GM18909 (cell line): ENCODE results near the gene PRG3.
"Not testable (repeated sequence)": the region's sequence is repeated elsewhere in the genome, so short reads cannot be mapped to it uniquely, and the experiment has no call there.

Experiments used
- ATAC-seq: cut with Tn5 transposase; IDR thresholded peaks from one replicate; pipeline ENCODE4 v1.9.1; 2021; ENCODE audit warnings: mild to moderate bottlenecking; ENCODE audit not compliant: unreplicated experiment, poor library complexity

The PRG3 gene

GRCh38 chr11:57409321-57410100 is 28.6 kb upstream of the PRG3 start:
- no peak for ATAC-seq

- ATAC-seq, result no peak
These were observed 27.8 kb upstream of the PRG3 start for GRCh38 chr11:57408771-57409170.

- ATAC-seq, result no peak
These were observed 27.1 kb upstream of the PRG3 start for GRCh38 chr11:57407941-57408475.

- ATAC-seq, result no peak
These were observed 26.3 kb upstream of the PRG3 start for GRCh38 chr11:57407010-57407920.

- peak; percentile 97 for ATAC-seq
These were observed 25.5 kb upstream of the PRG3 start for GRCh38 chr11:57406337-57406904.

- no peak for ATAC-seq
These were observed 24.4 kb upstream of the PRG3 start for GRCh38 chr11:57405271-57405860.

- no peak for ATAC-seq
These were observed 22.8 kb upstream of the PRG3 start for GRCh38 chr11:57403802-57404147.

- ATAC-seq, result not testable (repeated sequence)
These were observed 22.3 kb upstream of the PRG3 start for GRCh38 chr11:57403003-57403801.

GRCh38 chr11:57402188-57403002 is 21.4 kb upstream of the PRG3 start:
- no peak for ATAC-seq

- ATAC-seq, result no peak
These were observed 19.1 kb upstream of the PRG3 start for GRCh38 chr11:57399972-57400578.

- no peak for ATAC-seq
These were observed 18.3 kb upstream of the PRG3 start for GRCh38 chr11:57399221-57399620.

- ATAC-seq, result no peak
These were observed 16.5 kb upstream of the PRG3 start for GRCh38 chr11:57397394-57397990.

- ATAC-seq, result no peak
These were observed 15.8 kb upstream of the PRG3 start for GRCh38 chr11:57396744-57397143.

GRCh38 chr11:57395905-57396623 is 15.1 kb upstream of the PRG3 start:
- no peak for ATAC-seq

- no peak for ATAC-seq
These were observed 13.4 kb upstream of the PRG3 start for GRCh38 chr11:57394203-57394965.

GRCh38 chr11:57392763-57393105 is 11.8 kb upstream of the PRG3 start:
- ATAC-seq, result no peak
